ENCODE data around the gene WEE1.
"Not testable (repeated sequence)": the region's sequence is repeated elsewhere in the genome, so short reads cannot be mapped to it uniquely, and the experiment has no call there.

The WEE1 gene

GRCh38 chr11:9538548-9538947 is 34.9 kb upstream of the WEE1 start:
- no peak for ATAC-seq
- TF ChIP-seq BACH2 (CRISPR knock-in tag; IDR thresholded peaks at IDR 0.05; ENCODE audit: borderline replicate concordance) = no peak
- no peak for TF ChIP-seq ZC3H10 (CRISPR knock-in tag; IDR thresholded peaks at IDR 0.05)
- no peak for TF ChIP-seq CSDC2 (CRISPR knock-in tag; IDR thresholded peaks at IDR 0.05)
- TF ChIP-seq, protein P1, sequence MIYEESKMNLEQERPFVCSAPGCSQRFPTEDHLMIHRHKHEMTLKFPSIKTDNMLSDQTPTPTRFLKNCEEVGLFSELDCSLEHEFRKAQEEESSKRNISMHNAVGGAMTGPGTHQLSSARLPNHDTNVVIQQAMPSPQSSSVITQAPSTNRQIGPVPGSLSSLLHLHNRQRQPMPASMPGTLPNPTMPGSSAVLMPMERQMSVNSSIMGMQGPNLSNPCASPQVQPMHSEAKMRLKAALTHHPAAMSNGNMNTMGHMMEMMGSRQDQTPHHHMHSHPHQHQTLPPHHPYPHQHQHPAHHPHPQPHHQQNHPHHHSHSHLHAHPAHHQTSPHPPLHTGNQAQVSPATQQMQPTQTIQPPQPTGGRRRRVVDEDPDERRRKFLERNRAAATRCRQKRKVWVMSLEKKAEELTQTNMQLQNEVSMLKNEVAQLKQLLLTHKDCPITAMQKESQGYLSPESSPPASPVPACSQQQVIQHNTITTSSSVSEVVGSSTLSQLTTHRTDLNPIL (CRISPR knock-in tag; IDR thresholded peaks at IDR 0.05; ENCODE audit: low read depth) = no peak
- TF ChIP-seq ZFP30 (CRISPR knock-in tag; IDR thresholded peaks at IDR 0.05) = no peak

DNA sequence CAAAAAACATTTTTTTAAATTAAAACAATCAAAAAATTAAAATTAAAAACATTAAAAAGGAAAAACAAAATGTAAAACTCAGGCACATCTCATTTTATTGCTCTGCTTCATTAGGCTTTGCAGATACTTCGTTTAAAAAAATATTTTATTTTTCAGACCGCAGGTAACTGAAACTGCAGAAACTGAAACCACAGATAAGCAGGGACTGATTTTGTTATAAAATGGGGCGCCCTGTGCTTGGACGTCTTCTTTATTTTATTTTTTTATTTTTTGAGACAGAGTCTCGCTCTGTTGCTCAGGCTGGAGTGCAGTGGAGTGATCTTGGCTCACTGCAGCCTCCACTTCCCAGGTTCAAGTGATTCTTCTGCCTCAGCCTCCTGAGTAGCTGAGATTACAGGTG is 24.3 kb upstream of the WEE1 start:
- ATAC-seq = not testable (repeated sequence)

DNA sequence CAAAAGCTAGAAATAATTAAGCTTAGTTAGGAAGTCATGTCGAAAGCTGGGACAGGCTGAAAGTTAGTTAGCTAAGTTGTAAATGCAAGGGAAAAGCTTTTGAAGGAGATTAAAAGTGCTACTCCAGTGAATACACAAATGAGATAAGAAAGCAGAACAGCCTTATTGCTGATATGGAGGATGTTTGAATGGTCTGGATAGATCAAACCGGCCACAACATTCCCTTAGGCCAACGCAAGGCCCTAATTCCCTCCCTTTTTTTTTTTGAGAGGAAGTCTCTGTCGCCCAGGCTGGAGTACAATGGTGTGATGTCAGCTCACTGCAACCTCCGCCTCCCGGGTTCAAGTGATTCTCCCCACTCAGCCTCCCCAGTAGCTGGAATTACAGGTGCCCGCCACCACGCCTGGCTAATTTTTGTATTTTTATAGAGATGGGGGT is 23.3 kb upstream of the WEE1 start:
- no peak for ATAC-seq
- no peak for TF ChIP-seq BACH2 (CRISPR knock-in tag; IDR thresholded peaks at IDR 0.05; ENCODE audit: borderline replicate concordance)
- TF ChIP-seq PPARA (CRISPR knock-in tag; IDR thresholded peaks at IDR 0.05; ENCODE audit: borderline replicate concordance) = no peak
- TF ChIP-seq RARB (CRISPR knock-in tag; IDR thresholded peaks at IDR 0.05) = no peak
- no peak for TF ChIP-seq CSDC2 (CRISPR knock-in tag; IDR thresholded peaks at IDR 0.05)
- TF ChIP-seq ZC3H10 (CRISPR knock-in tag; IDR thresholded peaks at IDR 0.05) = no peak
- TF ChIP-seq OSR1 (CRISPR knock-in tag; IDR thresholded peaks at IDR 0.05) = no peak
- no peak for TF ChIP-seq ISL1 (CRISPR knock-in tag; IDR thresholded peaks at IDR 0.05)
- no peak for TF ChIP-seq ZFP30 (CRISPR knock-in tag; IDR thresholded peaks at IDR 0.05)
- TF ChIP-seq GLIS3 (CRISPR knock-in tag; IDR thresholded peaks at IDR 0.05) = no peak
- TF ChIP-seq POU6F1 (CRISPR knock-in tag; IDR thresholded peaks at IDR 0.05; ENCODE audit: borderline replicate concordance, low read depth) = no peak
- TF ChIP-seq, protein P1 (CRISPR knock-in tag; IDR thresholded peaks at IDR 0.05; ENCODE audit: low read depth) = no peak
- no peak for TF ChIP-seq TCF4 (CRISPR knock-in tag; IDR thresholded peaks at IDR 0.05; ENCODE audit: borderline replicate concordance)
- TF ChIP-seq PATZ1 (CRISPR knock-in tag; IDR thresholded peaks at IDR 0.05; ENCODE audit: borderline replicate concordance) = no peak
- no peak for TF ChIP-seq ZNF565 (CRISPR knock-in tag; conservative IDR thresholded peaks at IDR 0.05; ENCODE audit: low read depth)
- no peak for TF ChIP-seq TSHZ2 (CRISPR knock-in tag; IDR thresholded peaks at IDR 0.05)
- no peak for TF ChIP-seq SNAI2 (CRISPR knock-in tag; IDR thresholded peaks at IDR 0.05)
- TF ChIP-seq ZNF70 (CRISPR knock-in tag; IDR thresholded peaks at IDR 0.05) = no peak
- no peak for TF ChIP-seq ZFP3 (CRISPR knock-in tag; IDR thresholded peaks at IDR 0.05)
- TF ChIP-seq TOX (CRISPR knock-in tag; IDR thresholded peaks at IDR 0.05; ENCODE audit: borderline replicate concordance) = no peak

- no peak for ATAC-seq
- TF ChIP-seq, protein P2, sequence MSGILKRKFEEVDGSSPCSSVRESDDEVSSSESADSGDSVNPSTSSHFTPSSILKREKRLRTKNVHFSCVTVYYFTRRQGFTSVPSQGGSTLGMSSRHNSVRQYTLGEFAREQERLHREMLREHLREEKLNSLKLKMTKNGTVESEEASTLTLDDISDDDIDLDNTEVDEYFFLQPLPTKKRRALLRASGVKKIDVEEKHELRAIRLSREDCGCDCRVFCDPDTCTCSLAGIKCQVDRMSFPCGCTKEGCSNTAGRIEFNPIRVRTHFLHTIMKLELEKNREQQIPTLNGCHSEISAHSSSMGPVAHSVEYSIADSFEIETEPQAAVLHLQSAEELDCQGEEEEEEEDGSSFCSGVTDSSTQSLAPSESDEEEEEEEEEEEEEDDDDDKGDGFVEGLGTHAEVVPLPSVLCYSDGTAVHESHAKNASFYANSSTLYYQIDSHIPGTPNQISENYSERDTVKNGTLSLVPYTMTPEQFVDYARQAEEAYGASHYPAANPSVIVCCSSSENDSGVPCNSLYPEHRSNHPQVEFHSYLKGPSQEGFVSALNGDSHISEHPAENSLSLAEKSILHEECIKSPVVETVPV (CRISPR knock-in tag; IDR thresholded peaks at IDR 0.05) = no peak
- TF ChIP-seq BACH2 (CRISPR knock-in tag; IDR thresholded peaks at IDR 0.05; ENCODE audit: borderline replicate concordance) (no peak), TSHZ2 (CRISPR knock-in tag; IDR thresholded peaks at IDR 0.05) (no peak), SNAI2 (CRISPR knock-in tag; IDR thresholded peaks at IDR 0.05) (no peak), CSDC2 (CRISPR knock-in tag; IDR thresholded peaks at IDR 0.05) (no peak), GLIS3 (CRISPR knock-in tag; IDR thresholded peaks at IDR 0.05) (no peak)
- TF ChIP-seq, protein P1 (CRISPR knock-in tag; IDR thresholded peaks at IDR 0.05; ENCODE audit: low read depth) = no peak
Observed at GRCh38 chr11:9561279-9561982, 12.0 kb upstream of the WEE1 start.
